ENCODE measurements around the gene RNASEH1. TPM values are rescaled to one million over a fixed set of nuclear protein-coding genes. Genes with fewer than 3 reads are reported as not detected.

The RNASEH1 gene
- polyA plus RNA-seq, 3 donors, result 6.8 to 16.4 (median 14.2) TPM

DNA sequence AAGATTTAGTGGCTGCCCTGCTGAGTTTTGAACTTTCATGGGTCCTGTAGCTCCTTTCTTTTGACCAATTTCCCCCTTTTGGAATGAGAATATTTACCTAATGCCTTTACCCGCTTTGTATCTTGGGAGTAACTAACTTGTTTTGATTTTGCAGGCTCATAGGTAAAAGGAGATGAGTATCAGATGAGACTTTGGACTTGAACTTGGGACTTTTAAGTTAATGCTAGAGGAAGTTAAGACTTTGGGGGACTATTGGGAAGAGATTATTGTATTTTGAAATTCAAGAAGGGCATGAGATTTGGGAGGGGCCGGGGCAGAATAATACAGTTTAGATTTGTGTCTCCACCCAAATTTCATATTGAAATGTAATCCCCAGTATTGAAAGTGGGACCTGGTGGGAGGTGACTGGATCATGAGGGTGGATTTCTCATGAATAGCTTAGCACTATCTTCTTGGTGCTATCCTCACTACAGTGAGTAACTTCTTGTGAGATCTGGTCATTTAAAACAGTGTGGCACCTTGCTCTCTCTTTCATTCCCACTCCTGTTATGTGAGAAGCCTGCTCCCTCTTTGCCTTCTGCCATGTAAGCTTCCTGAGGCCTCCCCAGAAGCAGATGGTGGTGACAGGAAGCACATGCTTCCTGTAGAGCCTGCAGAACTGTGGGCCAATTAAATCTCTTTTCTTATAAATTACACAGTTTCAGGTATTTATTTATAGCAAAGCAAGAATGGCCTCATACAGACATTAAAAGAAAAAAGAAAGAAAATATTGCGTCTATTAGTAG, 44.9 kb downstream of the RNASEH1 start:
- Mint-ChIP-seq H3K27me3 (ENCODE audit: low read depth in 3 of 3) (peaks cover 0 to 2% (median 0%) of the 10 kb centered on the region in 3 donors), H3K36me3 (peaks cover 61 to 86% of the 10 kb centered on the region in 2 donors), H3K4me1 (peaks cover 7% of the 10 kb centered on the region), H3K4me3 (no peak overlapping the region), H3K9me3 (peaks cover 8 to 32% (median 18%) of the 10 kb centered on the region in 7 donors), H3K27ac (no peak overlapping the region)
- no peak overlapping the region for H3K27ac ChIP-seq (ENCODE audit: low read depth in 1 of 2, low read length in 2 of 2)
- H3K4me2 ChIP-seq (replicated peaks; ENCODE audit: extremely low read depth, low read length, poor library complexity, severe bottlenecking), result no peak overlapping the region
- no peak for TF ChIP-seq CTCF (IDR thresholded peaks at IDR 0.05)
- no peaks in the 10 kb centered on the region for H3K27me3 ChIP-seq (ENCODE audit: control insufficient read depth in 2 of 2, insufficient read depth in 2 of 2, low read length in 2 of 2)
- peaks cover 35 to 62% of the 10 kb centered on the region in 2 donors for H3K36me3 ChIP-seq (replicated peaks in 1 of 2; ENCODE audit: control insufficient read depth in 1 of 2, insufficient read depth in 2 of 2, low read length in 2 of 2)
- no peak overlapping the region for H3K9ac ChIP-seq (ENCODE audit: insufficient read depth, low read length, poor library complexity, severe bottlenecking)
- peaks cover 5 to 10% of the 10 kb centered on the region in 2 donors for H3K9me3 ChIP-seq (replicated peaks in 1 of 2; ENCODE audit: control insufficient read depth in 1 of 2, insufficient read depth in 1 of 2, low read length in 2 of 2)
- peaks cover 2 to 3% of the 10 kb centered on the region in 2 donors for H3K4me1 ChIP-seq (ENCODE audit: control insufficient read depth in 1 of 2, insufficient read depth in 2 of 2, low read length in 2 of 2)
- no peaks in the 10 kb centered on the region for H4K20me1 ChIP-seq (ENCODE audit: insufficient read depth, low read length)
- DNase-seq, result no peak
- H2AFZ ChIP-seq (ENCODE audit: insufficient read depth, low read depth, low read length, poor library complexity, severe bottlenecking), result no peak overlapping the region
- peaks cover 17% of the 10 kb centered on the region for H3K79me2 ChIP-seq (ENCODE audit: insufficient read depth, low read length)
- no CpG with 5 or more reads among the region's 3 CpGs for WGBS (ENCODE audit: insufficient coverage)
- no peak overlapping the region for H3K4me3 ChIP-seq (replicated peaks in 1 of 3; ENCODE audit: low read depth in 2 of 3, low read length in 3 of 3)
- intact Hi-C loops (cut with micrococcal nuclease), result loop anchor here in 1 of 2 donors (10.0 kb wide), 1 partner anchor 128 kb away; no protein-coding TSS in a partner anchor

DNA sequence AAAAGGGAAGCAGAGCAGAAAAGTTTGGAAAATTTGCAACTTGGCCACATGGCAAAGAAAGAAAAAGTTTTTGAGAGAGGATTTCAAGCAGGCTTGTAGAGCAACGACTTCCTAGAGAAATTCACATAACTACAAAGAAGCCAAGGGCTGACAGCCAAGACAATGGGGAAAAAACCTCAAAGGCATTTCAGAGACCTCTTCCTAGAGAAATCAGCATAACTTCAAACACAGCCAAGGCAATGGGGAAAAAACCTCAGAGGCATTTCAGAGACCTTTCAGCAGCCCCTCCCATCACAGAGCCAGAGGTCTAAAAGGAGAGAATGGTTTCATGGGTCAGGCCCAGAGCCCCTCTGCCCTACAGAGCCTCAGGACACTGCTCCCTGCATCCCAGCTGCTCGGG, 46.0 kb downstream of the RNASEH1 start:
- Mint-ChIP-seq H3K4me1 (peaks cover 4% of the 10 kb centered on the region), H3K36me3 (peaks cover 68 to 91% of the 10 kb centered on the region in 2 donors), H3K27me3 (ENCODE audit: low read depth in 3 of 3) (peaks cover 0 to 2% (median 0%) of the 10 kb centered on the region in 3 donors), H3K27ac (no peak overlapping the region), H3K4me3 (no peak overlapping the region), H3K9me3 (peaks cover 8 to 32% (median 18%) of the 10 kb centered on the region in 7 donors)
- Histone ChIP-seq H3K27ac (ENCODE audit: low read depth in 1 of 2, low read length in 2 of 2) (no peak overlapping the region), H3K4me1 (ENCODE audit: control insufficient read depth in 1 of 2, insufficient read depth in 2 of 2, low read length in 2 of 2) (no peaks in the 10 kb centered on the region), H3K9ac (ENCODE audit: insufficient read depth, low read length, poor library complexity, severe bottlenecking) (no peak overlapping the region), H4K20me1 (ENCODE audit: insufficient read depth, low read length) (no peaks in the 10 kb centered on the region), H3K4me2 (replicated peaks; ENCODE audit: extremely low read depth, low read length, poor library complexity, severe bottlenecking) (no peak overlapping the region), H3K79me2 (ENCODE audit: insufficient read depth, low read length) (peaks cover 13% of the 10 kb centered on the region), H3K9me3 (replicated peaks in 1 of 2; ENCODE audit: control insufficient read depth in 1 of 2, insufficient read depth in 1 of 2, low read length in 2 of 2) (peaks cover 5 to 10% of the 10 kb centered on the region in 2 donors), H2AFZ (ENCODE audit: insufficient read depth, low read depth, low read length, poor library complexity, severe bottlenecking) (no peak overlapping the region), H3K27me3 (ENCODE audit: control insufficient read depth in 2 of 2, insufficient read depth in 2 of 2, low read length in 2 of 2) (no peaks in the 10 kb centered on the region), H3K4me3 (replicated peaks in 1 of 3; ENCODE audit: low read depth in 2 of 3, low read length in 3 of 3) (no peak overlapping the region), H3K36me3 (replicated peaks in 1 of 2; ENCODE audit: control insufficient read depth in 1 of 2, insufficient read depth in 2 of 2, low read length in 2 of 2) (peaks cover 35 to 72% of the 10 kb centered on the region in 2 donors)
- intact Hi-C loops (cut with micrococcal nuclease), result loop anchor here in 1 of 2 donors (10.0 kb wide), 1 partner anchor 127 kb away; no protein-coding TSS in a partner anchor
- WGBS (ENCODE audit: insufficient coverage), result 100% methylated on average over 1 of the region's 2 CpGs
- DNase-seq, result no peak
- no peak for TF ChIP-seq CTCF (IDR thresholded peaks at IDR 0.05)
